Caco-2 (cell line): ENCODE results near the gene POM121C. TPM values are rescaled to one million over a fixed set of nuclear protein-coding genes. Genes with fewer than 3 reads are reported as not detected.
"Not testable (repeated sequence)": the region's sequence is repeated elsewhere in the genome, so short reads cannot be mapped to it uniquely, and the experiment has no call there.

ENCODE experiments used
- BruUV-seq: library from RNA; stranded (reverse); fragments of 400-500 nt; replicated peaks from 2 replicates; lab custom pipeline; 2021; lab: Mats Ljungman, UMichigan
- CTCF ChIA-PET: fragments of 300-600 bp; sonication (Branson Sonifier 250); formaldehyde crosslinking; loops from one replicate; lab custom pipeline; 2022; ENCODE audit warnings: antibody characterized with exemption; lab: Charles Lee
- POLR2A ChIA-PET: fragments of 300-600 bp; sonication (Branson Sonifier 250); formaldehyde crosslinking; loops from one replicate; lab custom pipeline; 2022; ENCODE audit warnings: antibody characterized with exemption; lab: Charles Lee
- DNase-seq, 2 experiments: peaks; one replicate each; pipeline versions ENCODE4 v3.0.0 to v3.0.0-alpha.2; 2020 to 2022
- H3K27me3 ChIP-seq: replicated peaks from 2 replicates; pipeline ENCODE4 v1.6.0; 2011; ENCODE audit warnings: low read length; ENCODE audit not compliant: control insufficient read depth, insufficient read depth
- H3K36me3 ChIP-seq: 2 replicates; pipeline ENCODE4 v1.5.1; 2011; ENCODE audit warnings: low read length; ENCODE audit not compliant: control insufficient read depth, insufficient read depth
- H3K4me1 ChIP-seq: fragments of 250-450 bp; sonication (Bioruptor Pico); 2 replicates; pipeline ENCODE4 v1.5.1; 2020; ENCODE audit warnings: mild to moderate bottlenecking
- H3K4me3 ChIP-seq: 2 replicates; pipeline ENCODE4 v1.5.1; 2011; ENCODE audit warnings: low read depth, mild to moderate bottlenecking, control low read depth, low read length
- H3K9me3 ChIP-seq: fragments of 250-450 bp; sonication (Bioruptor Pico); 2 replicates; pipeline ENCODE4 v1.5.1; 2020; ENCODE audit warnings: mild to moderate bottlenecking, moderate library complexity
- H3K27ac Mint-ChIP-seq: one replicate; pipeline ENCODE4 v1.8.0; 2022; ENCODE audit warnings: mixed read lengths; ENCODE audit not compliant: unreplicated experiment
- H3K27me3 Mint-ChIP-seq: one replicate; pipeline ENCODE4 v1.8.0; 2022; ENCODE audit warnings: mixed read lengths; ENCODE audit not compliant: insufficient read depth, unreplicated experiment
- H3K36me3 Mint-ChIP-seq: one replicate; pipeline ENCODE4 v1.8.0; 2022; ENCODE audit warnings: mild to moderate bottlenecking, mixed read lengths; ENCODE audit not compliant: insufficient read depth, unreplicated experiment
- H3K4me1 Mint-ChIP-seq: one replicate; pipeline ENCODE4 v1.8.0; 2022; ENCODE audit warnings: low read depth, mixed read lengths; ENCODE audit not compliant: unreplicated experiment
- H3K4me3 Mint-ChIP-seq: one replicate; pipeline ENCODE4 v1.8.0; 2022; ENCODE audit warnings: mild to moderate bottlenecking, moderate library complexity, mixed read lengths; ENCODE audit not compliant: unreplicated experiment
- H3K9me3 Mint-ChIP-seq: one replicate; pipeline ENCODE4 v1.8.0; 2022; ENCODE audit warnings: mixed read lengths; ENCODE audit not compliant: unreplicated experiment
- intact Hi-C: fragments of 100-400 bp; cut with micrococcal nuclease; formaldehyde crosslinking; loops from one replicate; pipeline ENCODE4 v1.10.0; 2022; ENCODE audit not compliant: unreplicated experiment
- total RNA-seq: library from RNA; stranded (reverse); gene quantifications from 2 replicates; pipeline ENCODE4 v1.2.3, GENCODE V29; 2022
- TF ChIP-seq, protein P1 (sequence below), 2 experiments: fragments of 200-600 bp in 1 of 2; IDR thresholded peaks; 1 replicate in 1 of 2; 2 replicates in 1 of 2; pipeline versions ENCODE4 v1.5.1 to v1.8.0; 2011 to 2022; ENCODE audit warnings: antibody characterized with exemption in 1 of 2, control low read depth in 1 of 2, inconsistent platforms in 1 of 2, low read depth in 1 of 2, low read length in 1 of 2, mild to moderate bottlenecking in 1 of 2, moderate library complexity in 1 of 2; ENCODE audit not compliant: insufficient read depth in 1 of 2, severe bottlenecking in 1 of 2, unreplicated experiment in 1 of 2

The POM121C gene
- total RNA-seq, 1 experiment from 2014 or later = 68.9 TPM

DNA sequence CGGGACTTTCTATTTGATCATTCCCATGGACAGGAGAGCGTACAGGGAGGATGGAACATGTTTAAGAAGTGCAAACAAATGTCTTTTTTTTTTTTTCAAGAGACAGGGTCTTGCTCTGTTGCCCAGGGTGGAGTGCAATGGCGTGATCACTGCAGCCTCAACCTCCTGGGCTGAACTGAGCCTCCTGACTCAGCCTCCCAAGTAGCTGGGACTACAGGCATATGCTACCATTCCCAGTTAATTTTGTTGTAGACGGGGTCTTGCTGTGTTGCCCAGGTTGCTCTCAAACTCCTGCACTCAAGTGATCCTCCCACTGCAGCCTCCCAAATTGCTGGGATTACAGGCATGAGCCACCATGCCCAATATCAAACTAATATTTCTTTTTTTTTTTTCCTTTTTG lies 46.5 kb upstream of the POM121C start:
- Mint-ChIP-seq H3K27ac (no peak overlapping the region), H3K27me3 (no peaks in the 10 kb centered on the region), H3K36me3 (peaks cover 8% of the 10 kb centered on the region), H3K4me1 (peaks cover 7% of the 10 kb centered on the region), H3K9me3 (no peaks in the 10 kb centered on the region), H3K4me3 (no peak overlapping the region)
- H3K9me3 ChIP-seq = no peaks in the 10 kb centered on the region
- H3K4me3 ChIP-seq = no peak overlapping the region
- TF ChIP-seq, protein P1, sequence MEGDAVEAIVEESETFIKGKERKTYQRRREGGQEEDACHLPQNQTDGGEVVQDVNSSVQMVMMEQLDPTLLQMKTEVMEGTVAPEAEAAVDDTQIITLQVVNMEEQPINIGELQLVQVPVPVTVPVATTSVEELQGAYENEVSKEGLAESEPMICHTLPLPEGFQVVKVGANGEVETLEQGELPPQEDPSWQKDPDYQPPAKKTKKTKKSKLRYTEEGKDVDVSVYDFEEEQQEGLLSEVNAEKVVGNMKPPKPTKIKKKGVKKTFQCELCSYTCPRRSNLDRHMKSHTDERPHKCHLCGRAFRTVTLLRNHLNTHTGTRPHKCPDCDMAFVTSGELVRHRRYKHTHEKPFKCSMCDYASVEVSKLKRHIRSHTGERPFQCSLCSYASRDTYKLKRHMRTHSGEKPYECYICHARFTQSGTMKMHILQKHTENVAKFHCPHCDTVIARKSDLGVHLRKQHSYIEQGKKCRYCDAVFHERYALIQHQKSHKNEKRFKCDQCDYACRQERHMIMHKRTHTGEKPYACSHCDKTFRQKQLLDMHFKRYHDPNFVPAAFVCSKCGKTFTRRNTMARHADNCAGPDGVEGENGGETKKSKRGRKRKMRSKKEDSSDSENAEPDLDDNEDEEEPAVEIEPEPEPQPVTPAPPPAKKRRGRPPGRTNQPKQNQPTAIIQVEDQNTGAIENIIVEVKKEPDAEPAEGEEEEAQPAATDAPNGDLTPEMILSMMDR (IDR thresholded peaks at IDR 0.05; ENCODE audit: insufficient read depth in 1 of 2, low read depth in 1 of 2, low read length in 1 of 2, severe bottlenecking in 1 of 2, unreplicated experiment in 1 of 2) = no peak
- no TSS peak for BruUV-seq
- H3K27me3 ChIP-seq = no peaks in the 10 kb centered on the region
- POLR2A ChIA-PET = interaction anchor here (0.6 kb wide), 1 partner anchor 208 kb away, joined by 3 read pairs; no protein-coding TSS in a partner anchor
- H3K4me1 ChIP-seq = no peaks in the 10 kb centered on the region
- intact Hi-C loops = no loop called here
- no peaks in the 10 kb centered on the region for H3K36me3 ChIP-seq
- CTCF ChIA-PET = no interaction called here
- no peak for DNase-seq

DNA sequence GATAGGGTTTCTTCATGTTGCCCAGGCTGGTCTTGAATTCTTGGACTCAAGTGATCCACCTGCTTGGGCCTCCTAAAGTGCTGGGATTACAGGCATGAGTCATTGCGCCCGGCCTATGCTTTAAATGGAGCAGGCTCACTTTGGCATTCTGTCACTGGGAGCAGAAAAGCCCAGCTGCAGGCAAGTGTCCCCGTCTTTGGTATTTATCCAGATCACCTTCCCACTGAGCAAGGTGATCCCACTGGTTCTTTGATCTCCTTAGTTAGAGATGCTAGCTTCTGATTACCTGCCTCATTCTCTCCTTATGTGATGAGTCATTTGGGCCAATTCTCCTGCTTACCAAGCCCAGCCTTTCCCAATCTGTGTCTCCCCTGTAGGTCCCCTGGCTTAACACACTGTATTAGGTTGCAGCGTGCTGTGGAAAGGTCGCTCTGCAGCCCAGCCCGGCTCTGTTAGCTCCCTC lies 45.3 kb upstream of the POM121C start:
- peak overlapping the region; percentile 40 for H3K27ac Mint-ChIP-seq

DNA sequence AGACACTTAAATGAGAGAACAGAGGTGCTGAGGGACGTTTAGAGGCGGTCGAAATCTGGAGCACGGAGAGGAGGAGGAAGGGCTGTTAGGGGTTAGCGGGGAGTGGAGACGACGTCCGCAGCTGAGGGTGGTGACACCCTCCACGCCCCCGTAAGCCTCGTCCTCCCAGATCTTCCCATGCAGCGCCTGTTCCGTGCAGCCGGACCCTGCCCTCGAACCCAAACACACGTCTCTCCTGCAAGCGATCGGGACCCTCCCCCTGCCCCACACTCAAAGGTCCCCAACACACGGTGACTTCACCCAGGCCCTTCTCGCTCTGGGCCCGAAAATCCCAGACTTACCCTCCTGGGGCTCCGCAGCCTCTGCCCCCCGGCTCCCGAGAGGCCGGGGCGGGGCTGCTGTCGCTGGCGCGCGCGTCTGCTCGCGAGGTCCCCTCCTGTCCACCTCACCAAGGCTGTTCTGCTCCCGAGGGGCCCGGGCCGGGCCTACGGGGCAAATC lies 41.2 kb upstream of the POM121C start:
- H3K36me3 Mint-ChIP-seq = peaks cover 57% of the 10 kb centered on the region
- POLR2A ChIA-PET, H3K9me3 Mint-ChIP-seq, H3K27me3 ChIP-seq, H3K4me1 Mint-ChIP-seq, CTCF ChIA-PET, H3K27me3 Mint-ChIP-seq, H3K4me1 ChIP-seq, H3K9me3 ChIP-seq, DNase-seq, BruUV-seq, H3K36me3 ChIP-seq: not testable (repeated sequence)
- peak overlapping the region; percentile 97 for H3K4me3 Mint-ChIP-seq
- intact Hi-C loops = loop anchor here (5.0 kb wide), 1 partner anchor 115 kb away; no protein-coding TSS in a partner anchor
- H3K4me3 ChIP-seq = peak overlapping the region; percentile 92
- H3K27ac Mint-ChIP-seq = peak overlapping the region; percentile 91

More for the DNA sequence above, 45.3 kb upstream of the POM121C start:
- Mint-ChIP-seq H3K27me3 (no peaks in the 10 kb centered on the region), H3K4me3 (no peak overlapping the region), H3K9me3 (no peaks in the 10 kb centered on the region), H3K36me3 (peaks cover 19% of the 10 kb centered on the region), H3K4me1 (peaks cover 7% of the 10 kb centered on the region)
- no peaks in the 10 kb centered on the region for H3K27me3 ChIP-seq
- H3K4me1 ChIP-seq = no peaks in the 10 kb centered on the region
- ChIA-PET CTCF (no interaction called here), POLR2A (no interaction called here)
- BruUV-seq = no TSS peak
- H3K9me3 ChIP-seq = no peaks in the 10 kb centered on the region
- no peaks in the 10 kb centered on the region for H3K36me3 ChIP-seq
- peak; percentile 31 to 63 for DNase-seq
- H3K4me3 ChIP-seq = no peak overlapping the region
- TF ChIP-seq, protein P1 (IDR thresholded peaks at IDR 0.05; ENCODE audit: insufficient read depth in 1 of 2, low read depth in 1 of 2, low read length in 1 of 2, severe bottlenecking in 1 of 2, unreplicated experiment in 1 of 2) = no peak
- intact Hi-C loops = no loop called here

DNA sequence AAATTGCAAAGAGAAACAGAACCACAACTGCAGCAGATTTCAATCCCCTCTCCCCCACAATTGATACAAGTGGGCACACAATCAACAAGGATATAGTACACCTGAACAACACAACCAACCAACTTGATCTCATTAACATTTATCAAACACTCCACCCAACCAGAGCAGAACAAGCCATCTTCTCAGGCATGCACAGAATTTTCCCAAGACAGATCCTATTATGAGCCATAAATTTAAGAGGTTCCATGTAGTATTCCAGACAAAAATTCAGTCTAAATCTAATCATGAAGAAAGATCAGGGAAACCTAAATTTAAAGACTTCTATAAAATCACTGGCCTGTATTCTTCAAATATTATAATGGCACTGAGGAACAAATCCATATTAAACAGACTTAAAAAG lies 35.6 kb upstream of the POM121C start:
- H3K27me3 ChIP-seq, H3K4me3 Mint-ChIP-seq, CTCF ChIA-PET, BruUV-seq, DNase-seq, H3K4me3 ChIP-seq, H3K4me1 ChIP-seq, H3K36me3 ChIP-seq, H3K4me1 Mint-ChIP-seq, intact Hi-C loops, H3K27ac Mint-ChIP-seq, H3K27me3 Mint-ChIP-seq, POLR2A ChIA-PET: not testable (repeated sequence)
- peaks cover 15% of the 10 kb centered on the region; the same call in 1 of the 2 replicates for H3K9me3 ChIP-seq
- peaks cover 81% of the 10 kb centered on the region for H3K36me3 Mint-ChIP-seq
- peaks cover 21% of the 10 kb centered on the region for H3K9me3 Mint-ChIP-seq

DNA sequence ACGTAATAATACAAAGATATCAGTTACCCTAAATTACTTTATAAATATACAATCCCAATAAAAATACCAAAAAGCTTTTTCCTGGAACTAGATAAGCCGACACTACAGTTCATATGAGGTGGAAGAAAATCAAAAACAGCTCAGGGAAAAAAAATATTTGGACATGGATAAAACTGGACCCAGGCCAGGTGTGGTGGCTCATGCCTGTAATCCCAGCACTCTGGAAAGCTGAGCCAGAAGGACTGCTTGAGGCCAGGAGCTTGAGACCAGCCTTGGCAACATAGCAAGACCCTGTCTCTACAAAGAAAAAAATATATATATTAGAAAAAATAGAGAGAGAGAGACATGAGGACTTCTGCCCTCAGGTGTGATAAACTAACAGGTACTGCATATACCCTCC lies 32.7 kb upstream of the POM121C start:
- CTCF ChIA-PET, H3K27me3 ChIP-seq: not testable (repeated sequence)

More for the DNA sequence above, 32.7 kb upstream of the POM121C start:
- H3K4me3 Mint-ChIP-seq, H3K36me3 ChIP-seq, H3K4me1 Mint-ChIP-seq, DNase-seq, H3K27ac Mint-ChIP-seq, intact Hi-C loops, H3K4me1 ChIP-seq, H3K27me3 Mint-ChIP-seq, H3K4me3 ChIP-seq, BruUV-seq, POLR2A ChIA-PET: not testable (repeated sequence)
- Mint-ChIP-seq H3K9me3 (peaks cover 21% of the 10 kb centered on the region), H3K36me3 (peaks cover 60% of the 10 kb centered on the region)
- peaks cover 15% of the 10 kb centered on the region; the same call in 1 of the 2 replicates for H3K9me3 ChIP-seq
